ENCODE data around the gene CS.

DNA sequence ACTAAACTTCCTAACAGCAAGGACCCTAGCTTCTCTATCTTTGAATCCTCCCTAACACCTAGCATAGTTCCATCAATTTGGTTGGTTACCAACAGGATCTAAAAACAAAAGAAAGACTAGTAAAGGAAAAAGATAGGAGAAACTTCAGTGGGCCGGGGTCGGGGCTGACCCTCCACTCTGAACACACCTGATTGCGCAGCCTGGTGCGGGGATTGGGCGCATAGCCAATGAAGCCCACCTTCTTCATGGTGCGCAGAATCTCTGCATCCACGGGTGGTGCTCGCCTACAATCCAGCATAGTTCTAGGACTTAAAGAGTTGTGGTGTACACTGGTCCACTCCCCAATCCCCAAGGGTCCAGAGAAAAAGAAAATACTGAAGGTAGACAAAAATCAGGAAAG, 26.0 kb upstream of the CS start:
- TF ChIP-seq EZH2phosphoT487 (IDR thresholded peaks at IDR 0.05; ENCODE audit: insufficient read depth, low read depth) (no peak), EZH2 (IDR thresholded peaks at IDR 0.05; ENCODE audit: insufficient read depth, poor library complexity, severe bottlenecking) (no peak)
